Endometrium (tissue), 2 donors: ENCODE measurements around the gene MRPL14.

Source experiments
- FAIRE-seq: peaks from 2 replicates; lab custom pipeline; 2012; peaks lifted over from hg19 to GRCh38; lab: Jason Lieb, UNC
- donor health status: control.
- donor health status: control.

MRPL14 gene

GRCh38 chr6:44064948-44065272 lies 62.3 kb downstream of the MRPL14 start:
- FAIRE-seq, result no peak

- no peak for FAIRE-seq
These were observed 62.9 kb downstream of the MRPL14 start for GRCh38 chr6:44064089-44064947.

GRCh38 chr6:44063561-44064059 lies 63.6 kb downstream of the MRPL14 start:
- FAIRE-seq, result no peak
